Suprapubic skin (tissue), 4 donors: ENCODE data around the gene FRA10AC1.

Source experiments
- POLR2A ChIP-seq, 2 donors: fragments of 450-650 bp; IDR thresholded peaks; one replicate each; pipeline ENCODE4 v1.6.1; 2017; ENCODE audit warnings: antibody characterized with exemption in 2 of 2, mild to moderate bottlenecking in 2 of 2, moderate library complexity in 2 of 2
- POLR2AphosphoS5 ChIP-seq, 3 donors: sonication (generic); formaldehyde crosslinking; IDR thresholded peaks; one replicate each; pipeline ENCODE4 v1.6.1; 2017; ENCODE audit warnings: antibody characterized with exemption in 3 of 3
- TF ChIP-seq, protein P1 (sequence below), 2 donors: fragments of 200-600 bp in 1 of 2; fragments of 450-650 bp in 1 of 2; sonication (generic) in 1 of 2; IDR thresholded peaks; one replicate each; pipeline ENCODE4 v1.5.1; 2016 to 2019; ENCODE audit warnings: antibody characterized with exemption in 2 of 2, mild to moderate bottlenecking in 1 of 2, moderate library complexity in 1 of 2

DNA sequence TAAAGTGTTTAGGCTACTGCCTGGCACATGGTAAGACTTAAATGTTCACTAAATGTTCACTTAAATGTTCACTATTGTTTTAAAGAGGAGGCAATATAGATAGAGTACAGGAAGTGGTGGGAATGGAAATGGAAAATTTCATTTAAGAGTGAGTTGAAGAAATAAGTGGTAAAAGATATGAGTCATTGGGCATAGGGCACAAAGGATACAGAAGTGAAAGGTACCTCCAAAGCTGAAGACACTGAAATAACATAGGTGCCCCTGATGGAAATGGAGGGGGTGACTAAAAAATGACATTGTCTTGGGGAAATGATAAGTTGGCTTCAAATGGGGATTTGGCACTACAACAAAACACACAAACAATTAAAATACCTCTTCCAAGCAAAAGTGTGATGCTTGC, 5.2 kb upstream of the FRA10AC1 start:
- TF ChIP-seq, protein P1, sequence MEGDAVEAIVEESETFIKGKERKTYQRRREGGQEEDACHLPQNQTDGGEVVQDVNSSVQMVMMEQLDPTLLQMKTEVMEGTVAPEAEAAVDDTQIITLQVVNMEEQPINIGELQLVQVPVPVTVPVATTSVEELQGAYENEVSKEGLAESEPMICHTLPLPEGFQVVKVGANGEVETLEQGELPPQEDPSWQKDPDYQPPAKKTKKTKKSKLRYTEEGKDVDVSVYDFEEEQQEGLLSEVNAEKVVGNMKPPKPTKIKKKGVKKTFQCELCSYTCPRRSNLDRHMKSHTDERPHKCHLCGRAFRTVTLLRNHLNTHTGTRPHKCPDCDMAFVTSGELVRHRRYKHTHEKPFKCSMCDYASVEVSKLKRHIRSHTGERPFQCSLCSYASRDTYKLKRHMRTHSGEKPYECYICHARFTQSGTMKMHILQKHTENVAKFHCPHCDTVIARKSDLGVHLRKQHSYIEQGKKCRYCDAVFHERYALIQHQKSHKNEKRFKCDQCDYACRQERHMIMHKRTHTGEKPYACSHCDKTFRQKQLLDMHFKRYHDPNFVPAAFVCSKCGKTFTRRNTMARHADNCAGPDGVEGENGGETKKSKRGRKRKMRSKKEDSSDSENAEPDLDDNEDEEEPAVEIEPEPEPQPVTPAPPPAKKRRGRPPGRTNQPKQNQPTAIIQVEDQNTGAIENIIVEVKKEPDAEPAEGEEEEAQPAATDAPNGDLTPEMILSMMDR (IDR thresholded peaks at IDR 0.05) = no peak
- TF ChIP-seq POLR2A (IDR thresholded peaks at IDR 0.05) (no peak), POLR2AphosphoS5 (IDR thresholded peaks at IDR 0.05) (no peak)
